Measurements from ENCODE around the gene PIK3R6. TPM values are rescaled to one million over a fixed set of nuclear protein-coding genes. Genes with fewer than 3 reads are reported as not detected.

PIK3R6 gene
- total and polyA plus RNA-seq, 2 experiments from 2014 or later = 0.11 to 0.24 TPM

DNA sequence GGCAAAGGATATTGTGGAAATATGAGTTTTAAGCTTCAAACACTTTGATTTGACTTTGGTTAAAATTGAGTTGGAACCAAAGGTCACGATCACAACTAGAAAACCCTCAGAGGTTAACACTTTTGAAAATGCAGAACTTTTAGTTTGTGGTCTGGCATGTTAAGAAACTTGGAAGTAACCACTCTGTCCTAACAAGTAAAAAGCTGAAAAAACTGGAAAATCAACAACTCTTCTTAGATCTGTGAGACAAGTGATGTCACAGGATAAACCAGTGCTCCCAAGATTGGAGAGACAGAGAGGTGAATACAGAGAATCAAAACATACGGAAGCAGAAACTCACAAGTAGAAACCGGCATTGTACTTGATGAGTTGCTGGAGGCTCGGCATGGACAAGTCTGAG, 85.7 kb downstream of the PIK3R6 start:
- no peak for TF ChIP-seq JUNB (IDR thresholded peaks at IDR 0.05; ENCODE audit: unreplicated experiment)
- TF ChIP-seq, protein P1, sequence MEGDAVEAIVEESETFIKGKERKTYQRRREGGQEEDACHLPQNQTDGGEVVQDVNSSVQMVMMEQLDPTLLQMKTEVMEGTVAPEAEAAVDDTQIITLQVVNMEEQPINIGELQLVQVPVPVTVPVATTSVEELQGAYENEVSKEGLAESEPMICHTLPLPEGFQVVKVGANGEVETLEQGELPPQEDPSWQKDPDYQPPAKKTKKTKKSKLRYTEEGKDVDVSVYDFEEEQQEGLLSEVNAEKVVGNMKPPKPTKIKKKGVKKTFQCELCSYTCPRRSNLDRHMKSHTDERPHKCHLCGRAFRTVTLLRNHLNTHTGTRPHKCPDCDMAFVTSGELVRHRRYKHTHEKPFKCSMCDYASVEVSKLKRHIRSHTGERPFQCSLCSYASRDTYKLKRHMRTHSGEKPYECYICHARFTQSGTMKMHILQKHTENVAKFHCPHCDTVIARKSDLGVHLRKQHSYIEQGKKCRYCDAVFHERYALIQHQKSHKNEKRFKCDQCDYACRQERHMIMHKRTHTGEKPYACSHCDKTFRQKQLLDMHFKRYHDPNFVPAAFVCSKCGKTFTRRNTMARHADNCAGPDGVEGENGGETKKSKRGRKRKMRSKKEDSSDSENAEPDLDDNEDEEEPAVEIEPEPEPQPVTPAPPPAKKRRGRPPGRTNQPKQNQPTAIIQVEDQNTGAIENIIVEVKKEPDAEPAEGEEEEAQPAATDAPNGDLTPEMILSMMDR (conservative IDR thresholded peaks at IDR 0.05; ENCODE audit: low read depth in 2 of 2) = no peak
- TF ChIP-seq, protein P2, sequence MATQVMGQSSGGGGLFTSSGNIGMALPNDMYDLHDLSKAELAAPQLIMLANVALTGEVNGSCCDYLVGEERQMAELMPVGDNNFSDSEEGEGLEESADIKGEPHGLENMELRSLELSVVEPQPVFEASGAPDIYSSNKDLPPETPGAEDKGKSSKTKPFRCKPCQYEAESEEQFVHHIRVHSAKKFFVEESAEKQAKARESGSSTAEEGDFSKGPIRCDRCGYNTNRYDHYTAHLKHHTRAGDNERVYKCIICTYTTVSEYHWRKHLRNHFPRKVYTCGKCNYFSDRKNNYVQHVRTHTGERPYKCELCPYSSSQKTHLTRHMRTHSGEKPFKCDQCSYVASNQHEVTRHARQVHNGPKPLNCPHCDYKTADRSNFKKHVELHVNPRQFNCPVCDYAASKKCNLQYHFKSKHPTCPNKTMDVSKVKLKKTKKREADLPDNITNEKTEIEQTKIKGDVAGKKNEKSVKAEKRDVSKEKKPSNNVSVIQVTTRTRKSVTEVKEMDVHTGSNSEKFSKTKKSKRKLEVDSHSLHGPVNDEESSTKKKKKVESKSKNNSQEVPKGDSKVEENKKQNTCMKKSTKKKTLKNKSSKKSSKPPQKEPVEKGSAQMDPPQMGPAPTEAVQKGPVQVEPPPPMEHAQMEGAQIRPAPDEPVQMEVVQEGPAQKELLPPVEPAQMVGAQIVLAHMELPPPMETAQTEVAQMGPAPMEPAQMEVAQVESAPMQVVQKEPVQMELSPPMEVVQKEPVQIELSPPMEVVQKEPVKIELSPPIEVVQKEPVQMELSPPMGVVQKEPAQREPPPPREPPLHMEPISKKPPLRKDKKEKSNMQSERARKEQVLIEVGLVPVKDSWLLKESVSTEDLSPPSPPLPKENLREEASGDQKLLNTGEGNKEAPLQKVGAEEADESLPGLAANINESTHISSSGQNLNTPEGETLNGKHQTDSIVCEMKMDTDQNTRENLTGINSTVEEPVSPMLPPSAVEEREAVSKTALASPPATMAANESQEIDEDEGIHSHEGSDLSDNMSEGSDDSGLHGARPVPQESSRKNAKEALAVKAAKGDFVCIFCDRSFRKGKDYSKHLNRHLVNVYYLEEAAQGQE (IDR thresholded peaks at IDR 0.05; ENCODE audit: unreplicated experiment) = no peak
- H3K27ac Mint-ChIP-seq = no peak overlapping the region
- Histone ChIP-seq H3K4me2 (no peak overlapping the region), H2AFZ (peak overlapping the region; percentile 30; the same call in 1 of the 2 replicates), H3K9me2 (ENCODE audit: insufficient read depth) (no peaks in the 10 kb centered on the region), H3K79me2 (replicated peaks; ENCODE audit: insufficient read depth) (no peaks in the 10 kb centered on the region), H3K4me3 (no peak overlapping the region), H4K20me1 (replicated peaks; ENCODE audit: insufficient read depth) (no peaks in the 10 kb centered on the region), H3K4me1 (ENCODE audit: insufficient read depth) (no peaks in the 10 kb centered on the region), H3F3A (replicated peaks; ENCODE audit: low read depth) (no peaks in the 10 kb centered on the region), H3K27me3 (ENCODE audit: insufficient read depth) (no peaks in the 10 kb centered on the region), H3K27ac (ENCODE audit: low read depth) (no peak overlapping the region), H3K36me3 (ENCODE audit: insufficient read depth) (no peaks in the 10 kb centered on the region)
- H3K4me3 Mint-ChIP-seq = no peak overlapping the region
- H3K27me3 Mint-ChIP-seq (ENCODE audit: insufficient read depth, low read depth, poor library complexity) = peaks cover 1% of the 10 kb centered on the region
- no peak for ATAC-seq
- no peak for DNase-seq (ENCODE audit: low spot score)
- peaks cover 4% of the 10 kb centered on the region; the same call in 1 of the 3 replicates for H3K9me3 Mint-ChIP-seq
- H3K4me1 Mint-ChIP-seq = peaks cover 5% of the 10 kb centered on the region
- H3K36me3 Mint-ChIP-seq (ENCODE audit: low read depth) = no peaks in the 10 kb centered on the region

DNA sequence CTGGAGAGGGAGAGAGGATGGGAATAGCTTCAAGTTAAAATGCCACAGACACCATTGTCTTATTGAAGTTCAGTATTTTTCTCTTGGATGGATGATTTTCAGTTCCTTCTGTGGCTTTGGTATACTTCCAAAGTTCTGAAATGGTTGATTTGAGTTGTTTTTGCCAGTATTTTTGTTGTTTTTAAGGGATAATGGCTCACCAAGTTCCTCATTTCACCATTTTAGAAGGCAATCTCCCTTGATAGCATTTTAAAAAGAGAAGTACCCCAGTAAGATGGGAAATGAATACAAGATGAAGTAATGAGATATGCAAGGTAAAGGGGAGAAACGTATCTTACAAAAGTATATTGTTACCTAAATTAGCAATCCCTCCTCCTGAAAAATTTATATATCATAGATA, 90.6 kb downstream of the PIK3R6 start:
- Mint-ChIP-seq H3K27ac (no peak overlapping the region), H3K4me3 (no peak overlapping the region), H3K27me3 (ENCODE audit: insufficient read depth, low read depth, poor library complexity) (peaks cover 3% of the 10 kb centered on the region), H3K4me1 (peaks cover 6% of the 10 kb centered on the region), H3K36me3 (ENCODE audit: low read depth) (no peaks in the 10 kb centered on the region), H3K9me3 (no peaks in the 10 kb centered on the region; the same call in 2 of the 3 replicates)
- H3K36me3 ChIP-seq (ENCODE audit: insufficient read depth) = no peaks in the 10 kb centered on the region
- H2AFZ ChIP-seq = no peak overlapping the region
- ATAC-seq (no peak), DNase-seq (ENCODE audit: low spot score) (no peak)
- H3F3A ChIP-seq (replicated peaks; ENCODE audit: low read depth) = no peaks in the 10 kb centered on the region
- H3K27me3 ChIP-seq (ENCODE audit: insufficient read depth) = no peaks in the 10 kb centered on the region
- H3K4me2 ChIP-seq = no peak overlapping the region
- no peaks in the 10 kb centered on the region; the same call in 1 of the 2 replicates for H3K9me2 ChIP-seq (ENCODE audit: insufficient read depth)
- H3K79me2 ChIP-seq (replicated peaks; ENCODE audit: insufficient read depth) = no peaks in the 10 kb centered on the region
- H3K4me3 ChIP-seq = no peak overlapping the region
- H4K20me1 ChIP-seq (replicated peaks; ENCODE audit: insufficient read depth) = no peaks in the 10 kb centered on the region
- H3K27ac ChIP-seq (ENCODE audit: low read depth) = no peak overlapping the region
- no peaks in the 10 kb centered on the region for H3K4me1 ChIP-seq (ENCODE audit: insufficient read depth)
- no peak for TF ChIP-seq EZH2 (IDR thresholded peaks at IDR 0.05; ENCODE audit: low read depth, unreplicated experiment)
- TF ChIP-seq, protein P3, sequence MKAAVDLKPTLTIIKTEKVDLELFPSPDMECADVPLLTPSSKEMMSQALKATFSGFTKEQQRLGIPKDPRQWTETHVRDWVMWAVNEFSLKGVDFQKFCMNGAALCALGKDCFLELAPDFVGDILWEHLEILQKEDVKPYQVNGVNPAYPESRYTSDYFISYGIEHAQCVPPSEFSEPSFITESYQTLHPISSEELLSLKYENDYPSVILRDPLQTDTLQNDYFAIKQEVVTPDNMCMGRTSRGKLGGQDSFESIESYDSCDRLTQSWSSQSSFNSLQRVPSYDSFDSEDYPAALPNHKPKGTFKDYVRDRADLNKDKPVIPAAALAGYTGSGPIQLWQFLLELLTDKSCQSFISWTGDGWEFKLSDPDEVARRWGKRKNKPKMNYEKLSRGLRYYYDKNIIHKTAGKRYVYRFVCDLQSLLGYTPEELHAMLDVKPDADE (IDR thresholded peaks at IDR 0.05) = no peak
- TF ChIP-seq CREB1 (CRISPR knock-in tag; IDR thresholded peaks at IDR 0.05; ENCODE audit: low read depth) = no peak
- no peak for TF ChIP-seq JUNB (IDR thresholded peaks at IDR 0.05; ENCODE audit: unreplicated experiment)
- TF ChIP-seq, protein P1 (conservative IDR thresholded peaks at IDR 0.05; ENCODE audit: low read depth in 2 of 2) = no peak
- TF ChIP-seq ZNF331 (CRISPR knock-in tag; IDR thresholded peaks at IDR 0.05; ENCODE audit: low read depth) = no peak
- no peak for TF ChIP-seq NANOG (IDR thresholded peaks at IDR 0.05; ENCODE audit: borderline replicate concordance)
- no peak for TF ChIP-seq POLR2AphosphoS5 (IDR thresholded peaks at IDR 0.05; ENCODE audit: low read depth)
